Psoas muscle (tissue), 8 donors: ENCODE results near the gene SLC8A2. TPM values are rescaled to one million over a fixed set of nuclear protein-coding genes. Genes with fewer than 3 reads are reported as not detected.
A peak's percentile ranks its signal among the peaks of the same experiment; 100 is the strongest.

ENCODE experiments used
- ATAC-seq, 4 donors: fragments of 200-7000 bp; cut with Tn5 transposase; one replicate each; pipeline ENCODE4 v1.9.1; 2020; ENCODE audit warnings: moderate library complexity in 3 of 4, mild to moderate bottlenecking in 2 of 4
- DNase-seq, 2 donors: peaks; one replicate each; pipeline ENCODE4 v3.0.0-alpha.2; 2020
- H3K27ac ChIP-seq: fragments of 200-600 bp; one replicate; pipeline ENCODE4 v1.8.0; 2022
- H3K27me3 ChIP-seq, 3 donors: fragments of 200-600 bp in 1 of 3; one replicate each; pipeline versions ENCODE4 v1.6.1 to v1.8.0; 2013 to 2022; ENCODE audit warnings: low read length in 2 of 3, mild to moderate bottlenecking in 2 of 3, moderate library complexity in 1 of 3; ENCODE audit not compliant: insufficient read depth in 3 of 3
- H3K36me3 ChIP-seq, 2 donors: fragments of 200-600 bp in 1 of 2; one replicate each; pipeline versions ENCODE4 v1.6.1 to v1.8.0; 2013 to 2022; ENCODE audit warnings: low read depth in 1 of 2, mild to moderate bottlenecking in 1 of 2, moderate library complexity in 1 of 2; ENCODE audit not compliant: insufficient read depth in 1 of 2
- H3K4me1 ChIP-seq: fragments of 200-600 bp; one replicate; pipeline ENCODE4 v1.8.0; 2022
- H3K4me3 ChIP-seq: fragments of 200-600 bp; one replicate; pipeline ENCODE4 v1.8.0; 2022; ENCODE audit warnings: mild to moderate bottlenecking
- H3K9me3 ChIP-seq: fragments of 200-600 bp; one replicate; pipeline ENCODE4 v1.8.0; 2022
- CTCF ChIP-seq: fragments of 200-600 bp; IDR thresholded peaks from one replicate; pipeline ENCODE4 v1.8.0; 2022; ENCODE audit warnings: antibody characterized with exemption
- WGBS, 3 donors: extraction: QIAGEN DNeasy Blood & Tissue Kit; methylation state at CpG; one replicate each; pipeline versions ENCODE4 v1.1.6 to v1.1.7; 2013; 5-methylcytosine and 5-hydroxymethylcytosine counted together
- intact Hi-C, 2 donors: fragments of 100-400 bp; cut with DNase I; formaldehyde crosslinking; loops; one replicate each; pipeline versions ENCODE4 v1.11.0 to v1.14.2; 2022
- polyA plus RNA-seq, 3 donors: library from polyadenylated mRNA; stranded (reverse); fragments of 200-250 nt; gene quantifications; one replicate each; pipeline ENCODE4 v1.2.3, GENCODE V29; 2013
- total RNA-seq, 4 donors: library from RNA; stranded (reverse); fragmentation: NEBNext Ultra II Directional in 2 of 4; extraction: Animal tissue kit (Norgen Biotek cat#: 25700) in 2 of 4; gene quantifications; one replicate each; pipeline versions ENCODE4 v1.2.1 to v1.2.4, GENCODE V29; 2021 to 2023
- donor health status: healthy with polysubstance abuse.
- donor health status: DM: no; HTN: no; CAD: no; lungs with moderate emphysema.
- donor health status: Bipolar disorder and iron deficiency.
- donor health status: healthy.
- donor health status: DM: yes; HTN: yes; CAD: no.
- donor health status: DM: no; HTN: no; CAD: no.
- donor health status: DM: no; HTN: no; CAD: no.
- donor health status: DM: yes; HTN: yes; CAD: no.

Gene SLC8A2
- total and polyA plus RNA-seq, 7 donors: 0.12 to 0.54 (median 0.19) TPM; not detected in 1

DNA sequence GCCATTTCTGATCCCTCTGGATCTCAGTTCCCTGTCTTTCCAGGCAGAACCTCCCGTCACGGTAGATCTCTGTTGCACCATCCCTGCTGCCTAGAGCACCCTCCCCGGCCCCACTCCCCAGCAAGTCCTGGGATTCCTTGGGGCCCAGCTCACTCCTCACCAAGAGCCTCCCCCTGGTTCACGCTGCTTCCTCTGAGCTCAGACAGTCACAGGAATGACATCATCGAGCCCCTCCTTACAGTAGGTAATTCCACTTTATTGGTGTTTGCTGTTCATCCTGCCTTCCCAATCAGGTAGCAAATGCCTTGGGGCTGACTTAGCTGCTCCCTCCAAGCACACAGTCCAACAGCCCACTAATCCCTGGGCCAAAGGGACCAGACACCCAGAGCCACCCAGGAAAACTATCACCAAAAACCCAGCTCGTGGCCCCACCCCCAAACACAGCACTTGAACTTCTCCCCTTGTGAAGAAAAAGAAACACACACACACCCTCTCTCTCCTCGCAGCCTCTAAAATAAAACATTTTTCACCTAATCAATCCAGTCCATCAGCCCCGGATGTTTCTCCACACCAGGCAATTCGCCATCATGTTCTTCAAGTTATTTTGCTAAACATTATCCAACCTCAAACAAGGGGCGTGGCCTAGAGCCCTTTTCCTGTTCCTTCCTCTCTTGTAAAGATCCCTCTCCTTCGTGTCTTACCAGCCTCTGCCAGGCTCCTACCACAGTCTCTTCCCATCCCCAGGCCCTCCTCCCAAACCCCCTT lies 40.7 kb upstream of the SLC8A2 start:
- DNase-seq (peak in 1 of 2 donors; percentile 21), ATAC-seq (no peak)
- Histone ChIP-seq H3K27me3 (no peaks in the 10 kb centered on the region), H3K36me3 (no peaks in the 10 kb centered on the region), H3K4me3 (peak overlapping the region; percentile 95), H3K9me3 (no peaks in the 10 kb centered on the region), H3K27ac (peak overlapping the region; percentile 99), H3K4me1 (peaks cover 63% of the 10 kb centered on the region)
- no peak for TF ChIP-seq CTCF
- 43 to 61% (median 50%) methylated on average over 11 of the region's 11 CpGs for WGBS, 3 donors
- intact Hi-C loops: loop anchor here (5.0 to 10.0 kb wide), 3 partner anchors 90 to 192 kb away; no protein-coding TSS in a partner anchor

GRCh38 chr19:47511681-47512080 lies 40.0 kb upstream of the SLC8A2 start:
- peak; percentile 21 to 43 (median 38) for ATAC-seq
- intact Hi-C loops: loop anchor here (5.0 to 10.0 kb wide), 3 partner anchors 91 to 193 kb away; no protein-coding TSS in a partner anchor
- Histone ChIP-seq H3K9me3 (no peaks in the 10 kb centered on the region), H3K36me3 (no peaks in the 10 kb centered on the region), H3K4me3 (peak overlapping the region; percentile 95), H3K27me3 (no peaks in the 10 kb centered on the region), H3K27ac (peak overlapping the region; percentile 99), H3K4me1 (peaks cover 70% of the 10 kb centered on the region)
- WGBS, 3 donors: 32 to 44% (median 39%) methylated on average over 7 of the region's 7 CpGs
- peak; percentile 60 to 73 for DNase-seq
- no peak for TF ChIP-seq CTCF

DNA sequence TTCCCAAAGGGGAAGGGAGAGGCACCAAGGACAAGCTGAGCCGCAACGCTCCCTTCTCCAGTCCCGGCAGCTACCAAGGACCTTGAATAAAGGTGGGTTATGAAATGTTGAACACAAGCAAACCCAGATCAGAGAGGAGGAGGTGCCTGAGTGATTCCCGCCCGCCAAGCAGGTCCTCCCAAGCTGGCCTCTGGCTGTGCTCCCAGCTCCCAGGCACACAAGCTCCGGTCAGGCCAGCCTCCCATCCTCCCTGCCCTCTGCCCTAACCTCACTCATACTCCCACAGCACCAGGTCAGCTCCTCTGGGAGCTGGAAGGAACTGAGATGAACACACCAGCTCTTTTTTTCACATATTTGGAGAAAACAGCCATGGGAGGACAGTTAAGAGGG lies 39.4 kb upstream of the SLC8A2 start:
- no peak for TF ChIP-seq CTCF
- intact Hi-C loops: loop anchor here (5.0 to 10.0 kb wide), 3 partner anchors 91 to 194 kb away; no protein-coding TSS in a partner anchor
- peaks cover 75% of the 10 kb centered on the region for H3K4me1 ChIP-seq
- H3K4me3 ChIP-seq: peak overlapping the region; percentile 95
- H3K36me3 ChIP-seq: no peaks in the 10 kb centered on the region
- H3K27me3 ChIP-seq: no peaks in the 10 kb centered on the region
- peak overlapping the region; percentile 99 for H3K27ac ChIP-seq
- 45 to 60% (median 54%) methylated on average over 5 to 6 of the region's 6 CpGs for WGBS, 3 donors
- peak; percentile 52 to 65 for DNase-seq
- no peaks in the 10 kb centered on the region for H3K9me3 ChIP-seq
- no peak for ATAC-seq

- Histone ChIP-seq H3K4me1 (peaks cover 80% of the 10 kb centered on the region), H3K27ac (peak overlapping the region; percentile 99), H3K27me3 (no peaks in the 10 kb centered on the region), H3K36me3 (no peaks in the 10 kb centered on the region), H3K9me3 (no peaks in the 10 kb centered on the region), H3K4me3 (peak overlapping the region; percentile 95)
- no peak for ATAC-seq
- no peak for TF ChIP-seq CTCF
- intact Hi-C loops: loop anchor here (5.0 to 10.0 kb wide), 3 partner anchors 92 to 194 kb away; no protein-coding TSS in a partner anchor
- WGBS, 3 donors: 55 to 69% (median 65%) methylated on average over 12 of the region's 12 CpGs
- DNase-seq: peak in 1 of 2 donors; percentile 42
Observed at GRCh38 chr19:47510516-47511127, 38.9 kb upstream of the SLC8A2 start.
